B cell (primary cell): Measurements from ENCODE around the gene SEPTIN7. TPM values are rescaled to one million over a fixed set of nuclear protein-coding genes. Genes with fewer than 3 reads are reported as not detected.

ENCODE experiments used
- ATAC-seq: fragments of 200-7000 bp; cut with Tn5 transposase; one replicate; pipeline ENCODE4 v1.10.0; 2021; ENCODE audit warnings: low read depth, mild to moderate bottlenecking, moderate number of reproducible peaks, moderate library complexity
- CTCF ChIA-PET: fragments of 350-600 bp; sonication (Branson Sonifier 250); formaldehyde crosslinking; loops from one replicate; lab custom pipeline; 2021; ENCODE audit warnings: antibody characterized with exemption, inconsistent platforms; lab: Charles Lee
- POLR2A ChIA-PET: fragments of 350-600 bp; sonication (Branson Sonifier 250); formaldehyde crosslinking; loops from one replicate; lab custom pipeline; 2021; ENCODE audit warnings: antibody characterized with exemption; lab: Charles Lee
- DNase-seq: peaks from one replicate; pipeline ENCODE4 v3.0.0; 2013
- H2AFZ ChIP-seq: 2 replicates; pipeline ENCODE4 v1.6.1; 2012; ENCODE audit warnings: mild to moderate bottlenecking, low read depth, low read length; ENCODE audit not compliant: insufficient read depth, poor library complexity, severe bottlenecking
- H3K27ac ChIP-seq, 2 donors: 1 replicate in 1 of 2; 2 replicates in 1 of 2; pipeline ENCODE4 v1.5.1; 2012 to 2013; ENCODE audit warnings: low read length in 2 of 2, mild to moderate bottlenecking in 2 of 2, moderate library complexity in 1 of 2
- H3K27me3 ChIP-seq, 4 experiments: fragments of 200-600 bp in 1 of 4; sonication (generic) in 1 of 4; replicated peaks in 1 of 4; 1 replicate in 2 of 4; 2 replicates in 2 of 4; pipeline versions ENCODE4 v1.6.1 to v1.7.0; 2013 to 2016; ENCODE audit warnings: low read length in 3 of 4, mild to moderate bottlenecking in 2 of 4, mixed read lengths in 1 of 4, moderate library complexity in 1 of 4; ENCODE audit not compliant: insufficient read depth in 4 of 4, control insufficient read depth in 3 of 4; ENCODE audit errors: control extremely low read depth in 1 of 4
- H3K36me3 ChIP-seq, 2 experiments: replicated peaks in 1 of 2; 1 replicate in 1 of 2; 2 replicates in 1 of 2; pipeline versions ENCODE4 v1.6.1 to v1.7.1; 2013; ENCODE audit warnings: low read length in 1 of 2; ENCODE audit not compliant: insufficient read depth in 2 of 2, control insufficient read depth in 1 of 2; ENCODE audit errors: control extremely low read depth in 1 of 2, extremely low read depth in 1 of 2
- H3K4me1 ChIP-seq, 2 donors: fragments of 200-600 bp in 1 of 2; sonication (generic) in 1 of 2; 1 replicate in 1 of 2; 2 replicates in 1 of 2; pipeline versions ENCODE4 v1.5.1 to v1.6.1; 2013 to 2017; ENCODE audit warnings: low read length in 2 of 2; ENCODE audit not compliant: control insufficient read depth in 2 of 2, insufficient read depth in 2 of 2
- H3K4me2 ChIP-seq: replicated peaks from 2 replicates; pipeline ENCODE3; 2012; ENCODE audit warnings: mild to moderate bottlenecking, low read depth, low read length; ENCODE audit not compliant: poor library complexity, severe bottlenecking
- H3K4me3 ChIP-seq, 5 experiments: fragments of 200-600 bp in 1 of 5; sonication (generic) in 1 of 5; 1 replicate in 3 of 5; 2 replicates in 2 of 5; pipeline versions ENCODE4 v1.5.1 to v1.7.0; 2011 to 2016; ENCODE audit warnings: low read length in 4 of 5, mild to moderate bottlenecking in 4 of 5, low read depth in 2 of 5, control low read depth in 1 of 5, moderate library complexity in 1 of 5; ENCODE audit not compliant: insufficient read depth in 1 of 5; ENCODE audit errors: control extremely low read depth in 1 of 5, extremely low read depth in 1 of 5
- H3K79me2 ChIP-seq: fragments of 200-600 bp; sonication (generic); one replicate; pipeline ENCODE4 v1.6.0; 2016; ENCODE audit warnings: low read length; ENCODE audit not compliant: control insufficient read depth, insufficient read depth
- H3K9ac ChIP-seq: fragments of 200-600 bp; sonication (generic); 2 replicates; pipeline ENCODE4 v1.6.1; 2017; ENCODE audit warnings: mild to moderate bottlenecking, low read length, moderate library complexity
- H3K9me3 ChIP-seq, 3 donors: one replicate each; pipeline versions ENCODE4 v1.6.1 to v1.7.1; 2013; ENCODE audit warnings: low read length in 2 of 3; ENCODE audit not compliant: control insufficient read depth in 2 of 3, insufficient read depth in 1 of 3; ENCODE audit errors: control extremely low read depth in 1 of 3
- H4K20me1 ChIP-seq: 2 replicates; pipeline ENCODE4 v1.6.0; 2012; ENCODE audit warnings: mild to moderate bottlenecking, low read length; ENCODE audit not compliant: insufficient read depth, control insufficient read depth, poor library complexity, severe bottlenecking
- H3K27ac Mint-ChIP-seq: one replicate; pipeline ENCODE4 v1.8.0; 2021; ENCODE audit warnings: mixed read lengths
- H3K27me3 Mint-ChIP-seq: one replicate; pipeline ENCODE4 v1.8.0; 2021; ENCODE audit warnings: mixed read lengths
- H3K4me1 Mint-ChIP-seq: one replicate; pipeline ENCODE4 v1.8.0; 2021; ENCODE audit warnings: mixed read lengths
- H3K4me3 Mint-ChIP-seq: one replicate; pipeline ENCODE4 v1.8.0; 2021; ENCODE audit warnings: mixed read lengths
- H3K9me3 Mint-ChIP-seq: one replicate; pipeline ENCODE4 v1.8.0; 2022; ENCODE audit warnings: mixed read lengths; ENCODE audit not compliant: insufficient read depth
- CTCF ChIP-seq: fragments of 200-600 bp; IDR thresholded peaks from one replicate; pipeline ENCODE4 v1.8.0; 2022; ENCODE audit warnings: antibody characterized with exemption, mild to moderate bottlenecking
- EZH2 ChIP-seq: IDR thresholded peaks from 2 replicates; pipeline ENCODE4 v1.6.1; 2012; ENCODE audit warnings: borderline replicate concordance, low read depth, mild to moderate bottlenecking, moderate library complexity, low read length; ENCODE audit not compliant: insufficient read depth, poor library complexity, severe bottlenecking
- WGBS: methylation state at CpG from one replicate; pipeline ENCODE4 v1.1.5; 2013; ENCODE audit warnings: missing lambda C conversion rate; ENCODE audit not compliant: insufficient coverage; 5-methylcytosine and 5-hydroxymethylcytosine counted together
- intact Hi-C: fragments of 100-400 bp; cut with micrococcal nuclease; formaldehyde crosslinking; loops from one replicate; pipeline ENCODE4 v1.10.0; 2022
- polyA plus RNA-seq: library from polyadenylated mRNA; depleted of rRNA; stranded (reverse); fragments of >200 nt; gene quantifications from 2 replicates; pipeline ENCODE4 v1.2.3, GENCODE V29; 2012
- total RNA-seq, 2 donors: library from RNA; stranded (reverse); fragments of 120-200 nt in 1 of 2; gene quantifications; 1 replicate in 1 of 2; 2 replicates in 1 of 2; pipeline versions ENCODE4 v1.2.3 to v1.2.4, GENCODE V29; 2013 to 2022

The SEPTIN7 gene
- total and polyA plus RNA-seq, 2 donors (not counting 1 experiment from before 2014, with no cell fraction given), result 70.0 to 315 TPM

- no peaks in the 10 kb centered on the region for H3K27me3 Mint-ChIP-seq
- ATAC-seq (no peak), DNase-seq (no peak)
- no peaks in the 10 kb centered on the region for H3K9me3 Mint-ChIP-seq
- peak; percentile 11 for TF ChIP-seq CTCF
- TF ChIP-seq EZH2, result no peak
- Histone ChIP-seq H3K27me3 (no peaks in the 10 kb centered on the region), H3K9me3 (no peaks in the 10 kb centered on the region), H4K20me1 (peaks cover 68% of the 10 kb centered on the region), H2AFZ (no peak overlapping the region), H3K36me3 (peaks cover 7 to 25% of the 10 kb centered on the region in 2 experiments), H3K79me2 (peaks cover 93% of the 10 kb centered on the region), H3K4me2 (no peak overlapping the region), H3K4me1 (no peaks in the 10 kb centered on the region), H3K27ac (no peak overlapping the region), H3K4me3 (no peak overlapping the region), H3K9ac (no peak overlapping the region)
- no peak overlapping the region for H3K27ac Mint-ChIP-seq
- H3K4me1 Mint-ChIP-seq, result peaks cover 46% of the 10 kb centered on the region
- 96% methylated on average over 4 of the region's 7 CpGs for WGBS
- intact Hi-C loops, result no loop called here
- no peak overlapping the region for H3K4me3 Mint-ChIP-seq
- ChIA-PET POLR2A (no interaction called here), CTCF (interaction anchor here (1.1 to 2.3 kb wide), 2 partner anchors 8 to 139 kb away, joined by 5 to 6 read pairs; no protein-coding TSS in a partner anchor)
Measured at GRCh38 chr7:35849158-35849831, 48.4 kb downstream of the SEPTIN7 start.

- Histone ChIP-seq H2AFZ (no peak overlapping the region), H3K4me2 (no peak overlapping the region), H3K27ac (no peak overlapping the region), H3K9me3 (no peaks in the 10 kb centered on the region), H3K4me3 (no peak overlapping the region), H4K20me1 (peaks cover 67% of the 10 kb centered on the region), H3K9ac (no peak overlapping the region), H3K79me2 (peaks cover 92% of the 10 kb centered on the region), H3K4me1 (no peaks in the 10 kb centered on the region), H3K27me3 (no peaks in the 10 kb centered on the region), H3K36me3 (peaks cover 7 to 19% of the 10 kb centered on the region in 2 experiments)
- ChIA-PET POLR2A (no interaction called here), CTCF (interaction anchor here (2.3 kb wide), 1 partner anchor 140 kb away, joined by 5 read pairs; no protein-coding TSS in a partner anchor)
- TF ChIP-seq EZH2 (no peak), CTCF (no peak)
- DNase-seq (no peak), ATAC-seq (no peak)
- H3K27me3 Mint-ChIP-seq, result no peaks in the 10 kb centered on the region
- intact Hi-C loops, result loop anchor here (5.0 to 10.0 kb wide), 2 partner anchors 37 to 45 kb away; partner anchors contain the start of gene SEPTIN7
- peaks cover 49% of the 10 kb centered on the region for H3K4me1 Mint-ChIP-seq
- no peak overlapping the region for H3K4me3 Mint-ChIP-seq
- no peak overlapping the region for H3K27ac Mint-ChIP-seq
- H3K9me3 Mint-ChIP-seq, result no peaks in the 10 kb centered on the region
Measured at GRCh38 chr7:35849954-35850353, 49.1 kb downstream of the SEPTIN7 start.
